KMS-11 (cell line): ENCODE data around the gene INPP5A.

Experiments used
- H2AFZ ChIP-seq: fragments of 200-600 bp; sonication (generic); 2 replicates; pipeline ENCODE4 v1.6.1; 2016; ENCODE audit warnings: antibody characterized with exemption, mixed run types, low read depth
- H3K27ac ChIP-seq: fragments of 200-600 bp; sonication (generic); 2 replicates; pipeline ENCODE4 v1.6.1; 2016; ENCODE audit warnings: mild to moderate bottlenecking, mixed run types
- H3K27me3 ChIP-seq: fragments of 200-600 bp; sonication (generic); 2 replicates; pipeline ENCODE4 v1.6.1; 2017; ENCODE audit warnings: mild to moderate bottlenecking, low read depth, mixed run types, moderate library complexity; ENCODE audit not compliant: insufficient read depth
- H3K36me3 ChIP-seq: fragments of 200-600 bp; sonication (generic); 2 replicates; pipeline ENCODE4 v1.6.1; 2017; ENCODE audit warnings: mild to moderate bottlenecking, mixed run types; ENCODE audit not compliant: insufficient read depth
- H3K4me1 ChIP-seq: fragments of 200-600 bp; sonication (generic); 2 replicates; pipeline ENCODE4 v1.6.1; 2016; ENCODE audit warnings: mild to moderate bottlenecking, low read depth, mixed run types; ENCODE audit not compliant: poor library complexity, severe bottlenecking
- H3K4me2 ChIP-seq: fragments of 200-600 bp; sonication (generic); 2 replicates; pipeline ENCODE4 v1.7.0; 2016; ENCODE audit warnings: mild to moderate bottlenecking, mixed run types
- H3K4me3 ChIP-seq: fragments of 200-600 bp; sonication (generic); IDR thresholded peaks from 2 replicates; pipeline ENCODE4 v1.6.1; 2017; ENCODE audit warnings: low read depth, low read length, mixed read lengths; ENCODE audit not compliant: insufficient read depth
- H3K79me2 ChIP-seq: fragments of 200-600 bp; sonication (generic); 2 replicates; pipeline ENCODE4 v1.6.1; 2016; ENCODE audit warnings: low read depth, mixed run types; ENCODE audit not compliant: insufficient read depth
- H3K9ac ChIP-seq: fragments of 200-600 bp; sonication (generic); 2 replicates; pipeline ENCODE4 v1.6.1; 2016; ENCODE audit warnings: mild to moderate bottlenecking, mixed run types
- H4K20me1 ChIP-seq: fragments of 200-600 bp; sonication (generic); 2 replicates; pipeline ENCODE4 v1.6.1; 2016; ENCODE audit warnings: mild to moderate bottlenecking, mixed run types; ENCODE audit not compliant: insufficient read depth
- CTCF ChIP-seq: fragments of 200-600 bp; sonication (generic); conservative IDR thresholded peaks from 2 replicates; pipeline ENCODE4 v1.6.1; 2017; ENCODE audit warnings: low read depth, mild to moderate bottlenecking, antibody characterized with exemption, low read length, moderate library complexity, mixed read lengths

Gene INPP5A

GRCh38 chr10:132809232-132810140 is 271.9 kb downstream of the INPP5A start:
- no peaks in the 10 kb centered on the region for H3K36me3 ChIP-seq
- no peaks in the 10 kb centered on the region for H3K4me1 ChIP-seq
- H4K20me1 ChIP-seq = no peaks in the 10 kb centered on the region
- no peak overlapping the region for H3K4me2 ChIP-seq
- H3K27me3 ChIP-seq = peaks cover 35% of the 10 kb centered on the region
- no peak for TF ChIP-seq CTCF
- H2AFZ ChIP-seq = no peak overlapping the region
- H3K79me2 ChIP-seq = no peaks in the 10 kb centered on the region
- no peak overlapping the region for H3K27ac ChIP-seq
- no peak overlapping the region for H3K9ac ChIP-seq
- no peak overlapping the region for H3K4me3 ChIP-seq

- Histone ChIP-seq H3K9ac (no peak overlapping the region), H2AFZ (no peak overlapping the region), H3K4me2 (no peak overlapping the region), H3K27me3 (peaks cover 34% of the 10 kb centered on the region), H3K79me2 (no peaks in the 10 kb centered on the region), H3K4me3 (no peak overlapping the region), H3K4me1 (no peaks in the 10 kb centered on the region), H4K20me1 (no peaks in the 10 kb centered on the region), H3K27ac (no peak overlapping the region), H3K36me3 (no peaks in the 10 kb centered on the region)
- no peak for TF ChIP-seq CTCF
Measured at GRCh38 chr10:132810141-132810806, 272.7 kb downstream of the INPP5A start.

GRCh38 chr10:132810807-132811700 is 273.5 kb downstream of the INPP5A start:
- no peaks in the 10 kb centered on the region for H3K79me2 ChIP-seq
- H3K9ac ChIP-seq = no peak overlapping the region
- no peak for TF ChIP-seq CTCF
- no peak overlapping the region for H3K4me2 ChIP-seq
- H3K4me1 ChIP-seq = no peaks in the 10 kb centered on the region
- no peaks in the 10 kb centered on the region for H4K20me1 ChIP-seq
- H3K27ac ChIP-seq = no peak overlapping the region
- H2AFZ ChIP-seq = no peak overlapping the region
- peaks cover 39% of the 10 kb centered on the region for H3K27me3 ChIP-seq
- H3K36me3 ChIP-seq = no peaks in the 10 kb centered on the region
- H3K4me3 ChIP-seq = no peak overlapping the region

- H3K9ac ChIP-seq = no peak overlapping the region
- no peak overlapping the region for H3K4me2 ChIP-seq
- H3K36me3 ChIP-seq = no peaks in the 10 kb centered on the region
- TF ChIP-seq CTCF = no peak
- no peak overlapping the region for H3K4me3 ChIP-seq
- H2AFZ ChIP-seq = no peak overlapping the region
- no peak overlapping the region for H3K27ac ChIP-seq
- peaks cover 42% of the 10 kb centered on the region for H3K27me3 ChIP-seq
- H3K4me1 ChIP-seq = no peaks in the 10 kb centered on the region
- H3K79me2 ChIP-seq = no peaks in the 10 kb centered on the region
- no peaks in the 10 kb centered on the region for H4K20me1 ChIP-seq
Measured at GRCh38 chr10:132811891-132812481, 274.4 kb downstream of the INPP5A start.
